ENCODE measurements around the gene TAS2R9. TPM values are rescaled to one million over a fixed set of nuclear protein-coding genes. Genes with fewer than 3 reads are reported as not detected.
"Not testable (repeated sequence)": the region's sequence is repeated elsewhere in the genome, so short reads cannot be mapped to it uniquely, and the experiment has no call there.

The TAS2R9 gene
- total and polyA plus RNA-seq, 9 donors: 0.22 TPM; not detected in 8

GRCh38 chr12:10807186-10807585 lies 2.8 kb downstream of the TAS2R9 start, which contains the start of gene TAS2R8:
TSS of gene TAS2R8 (minus strand) at chr12:10807286. CDS start at chr12:10806980, 306 bp downstream.
- H3K27ac ChIP-seq: no peak within 1 kb of the TSS
- no peaks in the 10 kb centered on the region for H3K36me3 ChIP-seq
- no peaks in the 10 kb centered on the region for H3K4me1 ChIP-seq (ENCODE audit: insufficient read depth)
- intact Hi-C loops (cut with DNase I): no loop called here
- WGBS, 3 donors: 32 to 58% (median 42%) methylated on average over 1 of the region's 1 CpG
- no peak for DNase-seq
- H3K9me3 ChIP-seq: no peaks in the 10 kb centered on the region
- TF ChIP-seq EP300 (IDR thresholded peaks at IDR 0.05) (no peak), CTCF (IDR thresholded peaks at IDR 0.05) (no peak), POLR2A (IDR thresholded peaks at IDR 0.05) (no peak)
- H3K27me3 ChIP-seq: no peaks in the 10 kb centered on the region
- no peak within 1 kb of the TSS for H3K4me3 ChIP-seq

GRCh38 chr12:10802587-10802986 lies 7.4 kb downstream of the TAS2R9 start, which contains the start of gene TAS2R7:
TSS of gene TAS2R7 (minus strand) at chr12:10802627. CDS start at chr12:10802570, 57 bp downstream.
- TF ChIP-seq POLR2A (IDR thresholded peaks at IDR 0.05): no peak
- TF ChIP-seq EP300 (IDR thresholded peaks at IDR 0.05): no peak
- TF ChIP-seq CTCF (IDR thresholded peaks at IDR 0.05): no peak
- Histone ChIP-seq H3K27ac (no peak within 1 kb of the TSS), H3K27me3 (no peaks in the 10 kb centered on the region), H3K4me3 (no peak within 1 kb of the TSS), H3K4me1 (ENCODE audit: insufficient read depth) (no peaks in the 10 kb centered on the region), H3K36me3 (no peaks in the 10 kb centered on the region), H3K9me3 (no peaks in the 10 kb centered on the region)
- intact Hi-C loops (cut with DNase I): no loop called here
- 48 to 55% (median 50%) methylated on average over 4 of the region's 4 CpGs for WGBS, 3 donors
- DNase-seq: no peak

- no peak for DNase-seq
- TF ChIP-seq EP300 (IDR thresholded peaks at IDR 0.05) (no peak), POLR2A (IDR thresholded peaks at IDR 0.05) (no peak), CTCF (IDR thresholded peaks at IDR 0.05) (no peak)
- Histone ChIP-seq H3K4me3 (no peak overlapping the region), H3K9me3 (no peaks in the 10 kb centered on the region), H3K4me1 (ENCODE audit: insufficient read depth) (no peaks in the 10 kb centered on the region), H3K27me3 (no peaks in the 10 kb centered on the region), H3K36me3 (no peaks in the 10 kb centered on the region), H3K27ac (no peak overlapping the region)
- 49 to 54% (median 53%) methylated on average over 5 of the region's 5 CpGs for WGBS, 3 donors
- intact Hi-C loops (cut with DNase I): no loop called here
Observed at GRCh38 chr12:10801741-10802140, 8.2 kb downstream of the TAS2R9 start.

- Histone ChIP-seq H3K36me3 (no peaks in the 10 kb centered on the region), H3K27ac (no peak overlapping the region), H3K27me3 (no peaks in the 10 kb centered on the region), H3K9me3 (no peaks in the 10 kb centered on the region), H3K4me3 (no peak overlapping the region), H3K4me1 (ENCODE audit: insufficient read depth) (no peaks in the 10 kb centered on the region)
- TF ChIP-seq POLR2A (IDR thresholded peaks at IDR 0.05) (no peak), CTCF (IDR thresholded peaks at IDR 0.05) (no peak), EP300 (IDR thresholded peaks at IDR 0.05) (no peak)
- 57 to 71% (median 68%) methylated on average over 2 of the region's 2 CpGs for WGBS, 3 donors
- no peak for DNase-seq
- intact Hi-C loops (cut with DNase I): no loop called here
Observed at GRCh38 chr12:10794222-10794621, 15.7 kb downstream of the TAS2R9 start.

DNA sequence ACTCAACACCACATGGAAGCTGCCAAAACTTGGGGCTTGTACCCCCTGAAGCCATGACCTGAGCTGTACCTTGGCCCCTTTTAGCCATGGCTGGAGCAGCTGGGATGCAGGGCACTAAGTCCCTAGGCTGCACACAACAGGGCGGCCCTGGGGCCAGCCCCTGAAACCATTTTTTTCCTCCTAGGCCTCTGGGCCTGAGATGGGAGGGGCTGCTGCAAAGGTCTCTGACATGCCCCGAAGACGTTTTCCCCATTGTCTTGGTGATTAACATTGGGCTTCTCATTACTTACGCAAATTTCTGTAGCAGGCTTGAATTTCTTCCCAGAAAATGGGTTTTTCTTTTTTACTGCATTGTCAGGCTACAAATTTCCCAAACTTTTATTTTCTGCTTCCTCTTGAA lies 18.2 kb downstream of the TAS2R9 start:
- H3K4me1 ChIP-seq (ENCODE audit: insufficient read depth); DNase-seq; intact Hi-C loops (cut with DNase I); H3K9me3 ChIP-seq; H3K27me3 ChIP-seq; H3K36me3 ChIP-seq; H3K4me3 ChIP-seq; H3K27ac ChIP-seq: not testable (repeated sequence)
- 82 to 90% (median 86%) methylated on average over 4 of the region's 4 CpGs for WGBS, 3 donors
